ENCODE results near the gene SGSM1. TPM values are rescaled to one million over a fixed set of nuclear protein-coding genes. Genes with fewer than 3 reads are reported as not detected.

The SGSM1 gene
- total RNA-seq, 1 donor from 2014 or later, result 0.75 TPM

GRCh38 chr22:24953384-24954113 lies 147.5 kb downstream of the SGSM1 start:
- Mint-ChIP-seq H3K9me3 (no peaks in the 10 kb centered on the region), H3K4me1 (peaks cover 34% of the 10 kb centered on the region), H3K36me3 (ENCODE audit: low read depth) (no peaks in the 10 kb centered on the region), H3K27me3 (ENCODE audit: low read depth) (peaks cover 2% of the 10 kb centered on the region), H3K4me3 (peak overlapping the region; percentile 96), H3K27ac (ENCODE audit: unreplicated experiment) (no peak overlapping the region)
- no peak for DNase-seq (ENCODE audit: low read depth, low spot score)
- no peak for TF ChIP-seq CTCF (conservative IDR thresholded peaks at IDR 0.05)

GRCh38 chr22:24954114-24954463 lies 148.1 kb downstream of the SGSM1 start:
- Mint-ChIP-seq H3K4me1 (peaks cover 34% of the 10 kb centered on the region), H3K36me3 (ENCODE audit: low read depth) (no peaks in the 10 kb centered on the region), H3K27ac (ENCODE audit: unreplicated experiment) (no peak overlapping the region), H3K9me3 (no peaks in the 10 kb centered on the region), H3K27me3 (ENCODE audit: low read depth) (peaks cover 2% of the 10 kb centered on the region), H3K4me3 (peak overlapping the region; percentile 76)
- no peak for TF ChIP-seq CTCF (conservative IDR thresholded peaks at IDR 0.05)
- DNase-seq (ENCODE audit: low read depth, low spot score), result no peak

GRCh38 chr22:24954856-24955255 lies 148.8 kb downstream of the SGSM1 start:
- Mint-ChIP-seq H3K9me3 (no peaks in the 10 kb centered on the region), H3K36me3 (ENCODE audit: low read depth) (no peaks in the 10 kb centered on the region), H3K4me1 (peaks cover 34% of the 10 kb centered on the region), H3K27me3 (ENCODE audit: low read depth) (peaks cover 2% of the 10 kb centered on the region), H3K27ac (ENCODE audit: unreplicated experiment) (no peak overlapping the region), H3K4me3 (peak overlapping the region; percentile 47)
- DNase-seq (ENCODE audit: low read depth, low spot score), result no peak
- no peak for TF ChIP-seq CTCF (conservative IDR thresholded peaks at IDR 0.05)

- no peak overlapping the region for H3K4me3 Mint-ChIP-seq
- DNase-seq (ENCODE audit: low read depth, low spot score), result no peak
- no peak for TF ChIP-seq CTCF (conservative IDR thresholded peaks at IDR 0.05)
- no peaks in the 10 kb centered on the region for H3K36me3 Mint-ChIP-seq (ENCODE audit: low read depth)
- peaks cover 24% of the 10 kb centered on the region for H3K4me1 Mint-ChIP-seq
- no peak overlapping the region for H3K27ac Mint-ChIP-seq (ENCODE audit: unreplicated experiment)
- peaks cover 2% of the 10 kb centered on the region for H3K27me3 Mint-ChIP-seq (ENCODE audit: low read depth)
- H3K9me3 Mint-ChIP-seq, result no peaks in the 10 kb centered on the region
Measured at GRCh38 chr22:24957043-24957442, 151.0 kb downstream of the SGSM1 start.

- H3K4me3 Mint-ChIP-seq, result no peak overlapping the region
- peaks cover 10% of the 10 kb centered on the region for H3K4me1 Mint-ChIP-seq
- H3K27me3 Mint-ChIP-seq (ENCODE audit: low read depth), result no peaks in the 10 kb centered on the region
- no peaks in the 10 kb centered on the region for H3K9me3 Mint-ChIP-seq
- H3K27ac Mint-ChIP-seq (ENCODE audit: unreplicated experiment), result peak overlapping the region; percentile 57
- no peak for DNase-seq (ENCODE audit: low read depth, low spot score)
- no peak for TF ChIP-seq CTCF (conservative IDR thresholded peaks at IDR 0.05)
- H3K36me3 Mint-ChIP-seq (ENCODE audit: low read depth), result no peaks in the 10 kb centered on the region
Measured at GRCh38 chr22:24961217-24961844, 155.3 kb downstream of the SGSM1 start.
